ENCODE results near the gene EML4. TPM values are rescaled to one million over a fixed set of nuclear protein-coding genes. Genes with fewer than 3 reads are reported as not detected.
A peak's percentile ranks its signal among the peaks of the same experiment; 100 is the strongest.
"Not testable (repeated sequence)": the region's sequence is repeated elsewhere in the genome, so short reads cannot be mapped to it uniquely, and the experiment has no call there.

Gene EML4
- total RNA-seq, 2 experiments from 2014 or later = 58.2 to 59.7 TPM

DNA sequence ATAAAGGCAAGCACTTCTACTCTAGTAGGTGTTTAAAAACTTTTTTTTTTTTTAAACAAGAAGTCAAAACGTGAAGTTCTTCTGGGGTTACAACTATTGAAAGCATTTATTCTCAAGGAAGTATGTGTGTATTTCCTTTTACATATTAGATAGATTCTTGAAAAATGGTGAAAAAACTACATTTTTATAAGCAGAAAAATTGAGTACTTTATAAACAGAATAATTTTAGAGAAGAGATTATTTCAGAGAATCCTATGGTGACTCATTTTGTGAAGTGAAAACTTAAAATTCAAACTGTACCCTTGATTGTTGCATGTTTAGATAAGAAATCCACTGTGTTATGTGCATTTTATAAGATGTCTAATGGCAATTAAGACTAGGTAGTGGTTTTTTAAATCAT, 2.9 kb downstream of the EML4 start:
- intact Hi-C loops (cut with micrococcal nuclease) = loop anchor here (5.0 kb wide), 1 partner anchor 40 kb away; no protein-coding TSS in a partner anchor
- ATAC-seq (no peak), DNase-seq (no peak)
- ChIA-PET POLR2A (interaction anchor here (0.8 to 3.8 kb wide), 4 partner anchors 18 to 68 kb away, joined by 4 to 16 read pairs (median 4); no protein-coding TSS in a partner anchor), CTCF (interaction anchor here (0.7 to 6.5 kb wide), 17 partner anchors 8 to 312 kb away, joined by 3 to 39 read pairs (median 4); no protein-coding TSS in a partner anchor)
- no peaks in the 10 kb centered on the region for H3K9me3 Mint-ChIP-seq
- no peak overlapping the region for H3K4me3 Mint-ChIP-seq
- peaks cover 32% of the 10 kb centered on the region for H3K4me1 Mint-ChIP-seq (ENCODE audit: low read depth)
- no peak for TF ChIP-seq CTCF (IDR thresholded peaks at IDR 0.05)
- H3K27ac Mint-ChIP-seq = no peak overlapping the region
- peaks cover 11% of the 10 kb centered on the region for H3K36me3 Mint-ChIP-seq (ENCODE audit: low read depth)
- H3K27me3 Mint-ChIP-seq = no peaks in the 10 kb centered on the region

DNA sequence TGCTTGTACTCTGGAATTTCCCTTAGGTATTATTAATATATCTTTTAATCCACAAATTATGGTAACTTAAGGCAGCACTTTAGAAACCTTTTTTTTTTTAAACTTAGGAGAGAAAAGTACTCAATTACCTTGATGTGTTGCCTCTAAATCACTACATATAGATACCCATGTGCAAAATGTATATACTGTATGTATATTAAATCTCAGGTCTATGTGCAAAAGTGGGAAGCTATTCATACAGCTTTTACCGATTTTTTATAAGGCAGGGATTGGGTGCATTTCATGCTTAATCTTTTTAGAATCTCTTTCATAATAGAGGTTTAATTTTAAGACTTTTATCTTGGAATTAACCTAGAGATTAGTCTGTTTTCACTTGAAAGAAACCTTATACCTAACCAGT, 3.4 kb downstream of the EML4 start:
- no peaks in the 10 kb centered on the region for H3K9me3 Mint-ChIP-seq
- H3K27ac Mint-ChIP-seq = no peak overlapping the region
- intact Hi-C loops (cut with micrococcal nuclease) = loop anchor here (5.0 kb wide), 1 partner anchor 40 kb away; no protein-coding TSS in a partner anchor
- no peak overlapping the region for H3K4me3 Mint-ChIP-seq
- ChIA-PET POLR2A (interaction anchor here (3.8 kb wide), 1 partner anchor 67 kb away, joined by 16 read pairs; no protein-coding TSS in a partner anchor), CTCF (interaction anchor here (0.7 to 6.5 kb wide), 11 partner anchors 10 to 311 kb away, joined by 3 to 39 read pairs (median 6); no protein-coding TSS in a partner anchor)
- H3K27me3 Mint-ChIP-seq = no peaks in the 10 kb centered on the region
- ATAC-seq (no peak), DNase-seq (no peak)
- peaks cover 36% of the 10 kb centered on the region for H3K4me1 Mint-ChIP-seq (ENCODE audit: low read depth)
- peaks cover 11% of the 10 kb centered on the region for H3K36me3 Mint-ChIP-seq (ENCODE audit: low read depth)
- TF ChIP-seq CTCF (IDR thresholded peaks at IDR 0.05) = no peak

GRCh38 chr2:42173467-42173866, 4.3 kb downstream of the EML4 start:
- Mint-ChIP-seq H3K36me3 (ENCODE audit: low read depth) (peaks cover 14% of the 10 kb centered on the region), H3K4me1 (ENCODE audit: low read depth) (peaks cover 40% of the 10 kb centered on the region)
- POLR2A ChIA-PET = interaction anchor here (0.8 to 3.8 kb wide), 3 partner anchors 10 to 68 kb away, joined by 3 to 16 read pairs (median 6); no protein-coding TSS in a partner anchor
- not testable (repeated sequence) for ATAC-seq, DNase-seq, H3K27me3 Mint-ChIP-seq, H3K9me3 Mint-ChIP-seq, H3K27ac Mint-ChIP-seq, H3K4me3 Mint-ChIP-seq
- CTCF ChIA-PET = interaction anchor here (1.3 to 6.5 kb wide), 4 partner anchors 9 to 77 kb away, joined by 4 to 39 read pairs (median 6); no protein-coding TSS in a partner anchor
- intact Hi-C loops (cut with micrococcal nuclease) = loop anchor here (5.0 kb wide), 1 partner anchor 41 kb away; no protein-coding TSS in a partner anchor

GRCh38 chr2:42176992-42177738, 8.0 kb downstream of the EML4 start:
- H3K9me3 Mint-ChIP-seq = no peaks in the 10 kb centered on the region
- ATAC-seq (no peak), DNase-seq (no peak)
- TF ChIP-seq CTCF (IDR thresholded peaks at IDR 0.05) = no peak
- POLR2A ChIA-PET = no interaction called here
- peak overlapping the region; percentile 36 for H3K27ac Mint-ChIP-seq
- H3K27me3 Mint-ChIP-seq = no peaks in the 10 kb centered on the region
- intact Hi-C loops (cut with micrococcal nuclease) = no loop called here
- CTCF ChIA-PET = no interaction called here
- peaks cover 29% of the 10 kb centered on the region for H3K36me3 Mint-ChIP-seq (ENCODE audit: low read depth)
- no peak overlapping the region for H3K4me3 Mint-ChIP-seq
- peaks cover 65% of the 10 kb centered on the region for H3K4me1 Mint-ChIP-seq (ENCODE audit: low read depth)

GRCh38 chr2:42178335-42178734, 9.2 kb downstream of the EML4 start:
- intact Hi-C loops (cut with micrococcal nuclease) = no loop called here
- DNase-seq (no peak), ATAC-seq (no peak)
- ChIA-PET CTCF (no interaction called here), POLR2A (interaction anchor here (0.6 kb wide), 1 partner anchor 27 kb away, joined by 3 read pairs; no protein-coding TSS in a partner anchor)
- H3K4me3 Mint-ChIP-seq = no peak overlapping the region
- no peaks in the 10 kb centered on the region for H3K9me3 Mint-ChIP-seq
- H3K4me1 Mint-ChIP-seq (ENCODE audit: low read depth) = peaks cover 67% of the 10 kb centered on the region
- H3K27ac Mint-ChIP-seq = peak overlapping the region; percentile 36
- H3K36me3 Mint-ChIP-seq (ENCODE audit: low read depth) = peaks cover 30% of the 10 kb centered on the region
- TF ChIP-seq CTCF (IDR thresholded peaks at IDR 0.05) = no peak
- H3K27me3 Mint-ChIP-seq = no peaks in the 10 kb centered on the region
